ENCODE results near the gene ERO1A. TPM values are rescaled to one million over a fixed set of nuclear protein-coding genes. Genes with fewer than 3 reads are reported as not detected.

The ERO1A gene
- total and polyA plus RNA-seq, 2 of the 4 experiments (the other 2 are of a cell fraction), result 29.7 to 44.6 TPM

DNA sequence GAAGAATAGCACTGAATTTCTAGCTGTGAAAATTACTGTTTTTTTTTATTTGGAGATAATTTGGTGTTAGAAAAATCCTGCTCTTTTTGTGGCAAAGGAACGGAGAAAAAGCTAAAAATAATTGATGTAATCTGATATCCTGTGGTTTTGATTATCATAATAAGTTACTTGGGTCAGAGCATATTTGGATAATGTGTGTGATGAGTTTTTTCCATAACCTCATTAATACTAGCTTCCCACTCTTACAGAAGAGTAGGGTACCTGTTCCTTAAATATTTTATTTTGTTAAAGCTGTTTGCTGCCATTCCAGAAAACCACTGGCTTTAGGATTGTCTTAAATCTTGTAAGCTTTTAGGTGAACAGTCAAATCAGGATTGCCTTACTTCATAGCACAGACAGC lies 16.3 kb upstream of the ERO1A start:
- BruUV-seq (replicated peaks), result no TSS peak
- Histone ChIP-seq H3K4me3 (ENCODE audit: insufficient read depth, low read depth, low read length) (no peak overlapping the region), H2AK9ac (replicated peaks; ENCODE audit: low read depth, low read length, poor library complexity) (no peak overlapping the region), H3K36me3 (ENCODE audit: control insufficient read depth, insufficient read depth, low read length) (peaks cover 36% of the 10 kb centered on the region), H3K14ac (replicated peaks; ENCODE audit: low read depth, low read length) (no peak overlapping the region), H3K79me1 (ENCODE audit: low read depth in 1 of 2, low read length in 2 of 2) (peaks cover 20 to 70% of the 10 kb centered on the region in 2 experiments), H3K9me1 (ENCODE audit: insufficient read depth, low read length) (peaks cover 8% of the 10 kb centered on the region; the same call in 1 of the 2 replicates), H3K4ac (ENCODE audit: low read depth, low read length) (no peak overlapping the region), H4K20me1 (ENCODE audit: insufficient read depth, low read length) (peaks cover 18% of the 10 kb centered on the region; the same call in 1 of the 2 replicates), H3K4me1 (ENCODE audit: control insufficient read depth, insufficient read depth, low read length) (0 out of 2 replicates have a peak, but pooled peaks cover 2% of the 10 kb centered on the region), H3K18ac (ENCODE audit: low read depth, low read length) (no peak overlapping the region), H2BK20ac (ENCODE audit: low read depth, low read length) (no peak overlapping the region), H3K56ac (ENCODE audit: extremely low read depth, insufficient read depth, low read length) (no peak overlapping the region), H3K9ac (ENCODE audit: low read depth, low read length) (no peak overlapping the region), H2BK5ac (ENCODE audit: low read depth, low read length, poor library complexity, severe bottlenecking) (no peak overlapping the region), H2AK5ac (ENCODE audit: low read depth, low read length) (no peak overlapping the region), H3K9me3 (ENCODE audit: control insufficient read depth, insufficient read depth, low read length) (no peaks in the 10 kb centered on the region), H4K91ac (ENCODE audit: insufficient read depth, low read depth, low read length) (no peak overlapping the region), H2BK120ac (ENCODE audit: low read depth, low read length) (no peak overlapping the region), H2BK15ac (ENCODE audit: low read depth, low read length) (no peak overlapping the region), H3K27me3 (ENCODE audit: control insufficient read depth, insufficient read depth, low read length) (no peaks in the 10 kb centered on the region), H3K27ac (ENCODE audit: insufficient read depth, low read length) (no peak overlapping the region), H3K4me2 (ENCODE audit: low read depth, low read length) (no peak overlapping the region), H4K8ac (ENCODE audit: low read depth in 2 of 2, low read length in 2 of 2) (no peak overlapping the region), H2AFZ (replicated peaks; ENCODE audit: low read length, poor library complexity) (no peak overlapping the region), H3K23ac (ENCODE audit: low read depth, low read length) (no peak overlapping the region), H4K5ac (ENCODE audit: low read depth, low read length) (no peak overlapping the region)
- dilution Hi-C loops (cut with HindIII; ENCODE audit: low sequenced_read_pairs, unreplicated experiment) (no loop called here), intact Hi-C loops (cut with micrococcal nuclease) (no loop called here), in situ Hi-C loops (cut with MboI; ENCODE audit: low sequenced_read_pairs) (loop anchor here (25.0 kb wide), 1 partner anchor 699 kb away; no protein-coding TSS in a partner anchor)
- CTCF ChIA-PET, result no interaction called here
- DNase-seq (peak; percentile 52), ATAC-seq (ENCODE audit: low read depth) (no peak)
- WGBS, 2 experiments (ENCODE audit: extremely low coverage in 2 of 2, insufficient read length in 1 of 2), result no CpG with 5 or more reads among the region's 1 CpG
- POLR2A ChIA-PET (ENCODE audit: unreplicated experiment), result no interaction called here
- TF ChIP-seq RFX5 (IDR thresholded peaks at IDR 0.05; ENCODE audit: low read depth, low read length), result no peak
- TF ChIP-seq NFE2L2 (IDR thresholded peaks at IDR 0.05; ENCODE audit: low read depth, low read length), result no peak
- TF ChIP-seq FOS (IDR thresholded peaks at IDR 0.05; ENCODE audit: low read depth, low read length), result no peak
- TF ChIP-seq RAD21 (IDR thresholded peaks at IDR 0.05; ENCODE audit: low read length), result no peak
- no peak for TF ChIP-seq MXI1 (IDR thresholded peaks at IDR 0.05; ENCODE audit: borderline replicate concordance, low read depth, low read length)
- TF ChIP-seq, protein P1, sequence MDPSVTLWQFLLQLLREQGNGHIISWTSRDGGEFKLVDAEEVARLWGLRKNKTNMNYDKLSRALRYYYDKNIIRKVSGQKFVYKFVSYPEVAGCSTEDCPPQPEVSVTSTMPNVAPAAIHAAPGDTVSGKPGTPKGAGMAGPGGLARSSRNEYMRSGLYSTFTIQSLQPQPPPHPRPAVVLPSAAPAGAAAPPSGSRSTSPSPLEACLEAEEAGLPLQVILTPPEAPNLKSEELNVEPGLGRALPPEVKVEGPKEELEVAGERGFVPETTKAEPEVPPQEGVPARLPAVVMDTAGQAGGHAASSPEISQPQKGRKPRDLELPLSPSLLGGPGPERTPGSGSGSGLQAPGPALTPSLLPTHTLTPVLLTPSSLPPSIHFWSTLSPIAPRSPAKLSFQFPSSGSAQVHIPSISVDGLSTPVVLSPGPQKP (IDR thresholded peaks at IDR 0.05; ENCODE audit: borderline replicate concordance, low read depth, low read length), result no peak
- TF ChIP-seq, protein P2, sequence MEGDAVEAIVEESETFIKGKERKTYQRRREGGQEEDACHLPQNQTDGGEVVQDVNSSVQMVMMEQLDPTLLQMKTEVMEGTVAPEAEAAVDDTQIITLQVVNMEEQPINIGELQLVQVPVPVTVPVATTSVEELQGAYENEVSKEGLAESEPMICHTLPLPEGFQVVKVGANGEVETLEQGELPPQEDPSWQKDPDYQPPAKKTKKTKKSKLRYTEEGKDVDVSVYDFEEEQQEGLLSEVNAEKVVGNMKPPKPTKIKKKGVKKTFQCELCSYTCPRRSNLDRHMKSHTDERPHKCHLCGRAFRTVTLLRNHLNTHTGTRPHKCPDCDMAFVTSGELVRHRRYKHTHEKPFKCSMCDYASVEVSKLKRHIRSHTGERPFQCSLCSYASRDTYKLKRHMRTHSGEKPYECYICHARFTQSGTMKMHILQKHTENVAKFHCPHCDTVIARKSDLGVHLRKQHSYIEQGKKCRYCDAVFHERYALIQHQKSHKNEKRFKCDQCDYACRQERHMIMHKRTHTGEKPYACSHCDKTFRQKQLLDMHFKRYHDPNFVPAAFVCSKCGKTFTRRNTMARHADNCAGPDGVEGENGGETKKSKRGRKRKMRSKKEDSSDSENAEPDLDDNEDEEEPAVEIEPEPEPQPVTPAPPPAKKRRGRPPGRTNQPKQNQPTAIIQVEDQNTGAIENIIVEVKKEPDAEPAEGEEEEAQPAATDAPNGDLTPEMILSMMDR (conservative IDR thresholded peaks at IDR 0.05; ENCODE audit: low read depth, low read length), result no peak
- TF ChIP-seq BHLHE40 (IDR thresholded peaks at IDR 0.05; ENCODE audit: low read depth, low read length), result no peak
- no peak for TF ChIP-seq SMC3 (IDR thresholded peaks at IDR 0.05; ENCODE audit: low read depth, low read length)
- TF ChIP-seq, protein P3, sequence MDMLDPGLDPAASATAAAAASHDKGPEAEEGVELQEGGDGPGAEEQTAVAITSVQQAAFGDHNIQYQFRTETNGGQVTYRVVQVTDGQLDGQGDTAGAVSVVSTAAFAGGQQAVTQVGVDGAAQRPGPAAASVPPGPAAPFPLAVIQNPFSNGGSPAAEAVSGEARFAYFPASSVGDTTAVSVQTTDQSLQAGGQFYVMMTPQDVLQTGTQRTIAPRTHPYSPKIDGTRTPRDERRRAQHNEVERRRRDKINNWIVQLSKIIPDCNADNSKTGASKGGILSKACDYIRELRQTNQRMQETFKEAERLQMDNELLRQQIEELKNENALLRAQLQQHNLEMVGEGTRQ (IDR thresholded peaks at IDR 0.05; ENCODE audit: low read depth, low read length), result no peak
- no peak for TF ChIP-seq CEBPB (IDR thresholded peaks at IDR 0.05; ENCODE audit: low read depth, low read length)
- no peak for TF ChIP-seq RCOR1 (IDR thresholded peaks at IDR 0.05; ENCODE audit: insufficient replicate concordance, low read length)
- no peak for TF ChIP-seq MAZ (IDR thresholded peaks at IDR 0.05; ENCODE audit: borderline replicate concordance, low read depth, low read length)
- no peak for TF ChIP-seq CHD1 (IDR thresholded peaks at IDR 0.05; ENCODE audit: low read depth, low read length)
- no peak for TF ChIP-seq MAFK (IDR thresholded peaks at IDR 0.05; ENCODE audit: low read depth, low read length)
- TF ChIP-seq POLR2A (IDR thresholded peaks at IDR 0.05; ENCODE audit: low read depth, low read length), result no peak
